ENCODE measurements around the gene FHIT.

The FHIT gene

DNA sequence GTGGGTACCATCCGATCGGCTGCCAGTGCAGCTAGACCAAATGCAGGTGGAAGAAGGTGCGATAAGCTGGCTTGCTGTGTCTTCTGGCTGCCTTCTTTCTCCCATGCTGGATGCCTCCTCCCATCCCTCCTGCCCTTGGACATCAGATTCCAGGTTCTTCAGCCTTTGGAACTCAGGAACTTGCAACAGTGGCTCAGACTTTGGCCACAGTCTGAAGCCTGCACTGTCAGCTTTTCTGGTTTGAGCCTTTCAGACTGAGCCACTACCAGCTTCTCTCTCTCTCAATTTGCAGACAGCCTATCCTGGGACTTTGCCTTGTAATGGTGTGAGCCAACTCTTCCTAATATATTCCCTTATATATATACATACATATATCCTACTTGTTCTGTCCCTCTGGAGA, 485.5 kb downstream of the FHIT start:
- Histone ChIP-seq H3K9me2 (replicated peaks; ENCODE audit: control insufficient read depth, low read length) (no peaks in the 10 kb centered on the region), H3K9me3 (ENCODE audit: control insufficient read depth, insufficient read depth, low read length) (no peaks in the 10 kb centered on the region), H3F3A (ENCODE audit: control insufficient read depth, insufficient read depth) (no peaks in the 10 kb centered on the region), H3K4me1 (ENCODE audit: control insufficient read depth, low read length) (no peaks in the 10 kb centered on the region), H3K79me2 (ENCODE audit: control insufficient read depth, low read length) (no peaks in the 10 kb centered on the region), H3K27me3 (ENCODE audit: control insufficient read depth, low read length) (no peaks in the 10 kb centered on the region), H4K20me1 (ENCODE audit: control insufficient read depth, insufficient read depth, low read depth, low read length) (no peaks in the 10 kb centered on the region), H3K27ac (ENCODE audit: low read depth, low read length) (no peak overlapping the region), H3K4me2 (ENCODE audit: low read length) (no peak overlapping the region), H3K36me3 (ENCODE audit: control insufficient read depth, low read length) (no peaks in the 10 kb centered on the region), H3K4me3 (ENCODE audit: low read length) (no peak overlapping the region)
- TF ChIP-seq, protein P1, sequence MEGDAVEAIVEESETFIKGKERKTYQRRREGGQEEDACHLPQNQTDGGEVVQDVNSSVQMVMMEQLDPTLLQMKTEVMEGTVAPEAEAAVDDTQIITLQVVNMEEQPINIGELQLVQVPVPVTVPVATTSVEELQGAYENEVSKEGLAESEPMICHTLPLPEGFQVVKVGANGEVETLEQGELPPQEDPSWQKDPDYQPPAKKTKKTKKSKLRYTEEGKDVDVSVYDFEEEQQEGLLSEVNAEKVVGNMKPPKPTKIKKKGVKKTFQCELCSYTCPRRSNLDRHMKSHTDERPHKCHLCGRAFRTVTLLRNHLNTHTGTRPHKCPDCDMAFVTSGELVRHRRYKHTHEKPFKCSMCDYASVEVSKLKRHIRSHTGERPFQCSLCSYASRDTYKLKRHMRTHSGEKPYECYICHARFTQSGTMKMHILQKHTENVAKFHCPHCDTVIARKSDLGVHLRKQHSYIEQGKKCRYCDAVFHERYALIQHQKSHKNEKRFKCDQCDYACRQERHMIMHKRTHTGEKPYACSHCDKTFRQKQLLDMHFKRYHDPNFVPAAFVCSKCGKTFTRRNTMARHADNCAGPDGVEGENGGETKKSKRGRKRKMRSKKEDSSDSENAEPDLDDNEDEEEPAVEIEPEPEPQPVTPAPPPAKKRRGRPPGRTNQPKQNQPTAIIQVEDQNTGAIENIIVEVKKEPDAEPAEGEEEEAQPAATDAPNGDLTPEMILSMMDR (IDR thresholded peaks at IDR 0.05; ENCODE audit: low read depth, low read length, poor library complexity, severe bottlenecking): no peak
- no peak for TF ChIP-seq EZH2phosphoT487 (IDR thresholded peaks at IDR 0.05; ENCODE audit: borderline replicate concordance, low read length)

DNA sequence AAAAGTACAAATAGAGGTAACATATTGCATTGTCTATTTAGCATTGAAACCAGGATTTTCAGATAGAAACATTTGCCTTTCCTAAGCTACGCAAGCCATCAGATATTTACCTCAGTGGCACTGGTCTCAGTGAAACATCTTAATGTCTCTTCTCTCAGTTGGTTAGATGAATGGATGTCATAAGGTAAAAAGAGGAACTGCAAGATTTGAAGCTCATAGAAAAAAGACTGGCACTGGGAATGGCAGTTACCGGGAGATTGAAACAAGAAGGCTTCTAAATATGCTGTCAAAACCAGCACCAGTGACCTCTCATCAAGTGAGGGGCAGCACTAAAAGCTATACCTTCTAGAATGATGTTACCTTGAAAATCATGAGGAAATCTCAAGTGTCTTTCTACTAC, 486.4 kb downstream of the FHIT start:
- no peaks in the 10 kb centered on the region for H3K36me3 ChIP-seq (ENCODE audit: control insufficient read depth, low read length)
- H3K4me1 ChIP-seq (ENCODE audit: control insufficient read depth, low read length): peaks cover 4% of the 10 kb centered on the region
- no peak overlapping the region for H3K27ac ChIP-seq (ENCODE audit: low read depth, low read length)
- no peaks in the 10 kb centered on the region for H3K9me2 ChIP-seq (replicated peaks; ENCODE audit: control insufficient read depth, low read length)
- H3K4me3 ChIP-seq (ENCODE audit: low read length): no peak overlapping the region
- H3K4me2 ChIP-seq (ENCODE audit: low read length): no peak overlapping the region
- H3K79me2 ChIP-seq (ENCODE audit: control insufficient read depth, low read length): no peaks in the 10 kb centered on the region
- no peaks in the 10 kb centered on the region for H3K27me3 ChIP-seq (ENCODE audit: control insufficient read depth, low read length)
- H4K20me1 ChIP-seq (ENCODE audit: control insufficient read depth, insufficient read depth, low read depth, low read length): no peaks in the 10 kb centered on the region
- TF ChIP-seq EZH2phosphoT487 (IDR thresholded peaks at IDR 0.05; ENCODE audit: borderline replicate concordance, low read length): no peak
- TF ChIP-seq, protein P1 (IDR thresholded peaks at IDR 0.05; ENCODE audit: low read depth, low read length, poor library complexity, severe bottlenecking): no peak
- no peaks in the 10 kb centered on the region for H3F3A ChIP-seq (ENCODE audit: control insufficient read depth, insufficient read depth)
- H3K9me3 ChIP-seq (ENCODE audit: control insufficient read depth, insufficient read depth, low read length): no peaks in the 10 kb centered on the region

DNA sequence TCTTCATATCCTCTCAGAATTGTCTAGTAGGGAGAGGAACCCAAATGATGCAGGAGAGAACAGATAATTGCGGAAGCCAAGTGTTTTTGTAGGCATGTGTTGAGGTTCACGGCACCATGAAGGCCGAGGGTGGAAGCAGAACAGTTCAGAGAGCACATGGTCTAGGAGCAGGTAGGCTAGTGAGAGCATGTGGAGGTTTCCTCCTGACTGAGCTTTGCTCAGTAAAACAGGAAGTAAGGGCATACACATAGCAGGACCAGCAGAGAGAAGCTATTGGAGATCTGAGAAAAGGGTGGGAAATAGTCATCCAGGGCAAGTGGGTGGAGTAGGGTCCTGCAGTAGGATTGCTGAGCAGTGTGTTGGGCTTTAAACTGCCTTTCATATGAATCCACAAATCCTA, 491.1 kb downstream of the FHIT start:
- no peaks in the 10 kb centered on the region for H3K9me3 ChIP-seq (ENCODE audit: control insufficient read depth, insufficient read depth, low read length)
- peaks cover 17% of the 10 kb centered on the region for H3K4me1 ChIP-seq (ENCODE audit: control insufficient read depth, low read length)
- no peak overlapping the region for H3K27ac ChIP-seq (ENCODE audit: low read depth, low read length)
- no peaks in the 10 kb centered on the region for H3K36me3 ChIP-seq (ENCODE audit: control insufficient read depth, low read length)
- H3K4me2 ChIP-seq (ENCODE audit: low read length): no peak overlapping the region
- no peak for TF ChIP-seq EZH2phosphoT487 (IDR thresholded peaks at IDR 0.05; ENCODE audit: borderline replicate concordance, low read length)
- TF ChIP-seq, protein P1 (IDR thresholded peaks at IDR 0.05; ENCODE audit: low read depth, low read length, poor library complexity, severe bottlenecking): no peak
- H3K4me3 ChIP-seq (ENCODE audit: low read length): no peak overlapping the region
- H3K9me2 ChIP-seq (replicated peaks; ENCODE audit: control insufficient read depth, low read length): no peaks in the 10 kb centered on the region
- no peaks in the 10 kb centered on the region for H3F3A ChIP-seq (ENCODE audit: control insufficient read depth, insufficient read depth)
- H4K20me1 ChIP-seq (ENCODE audit: control insufficient read depth, insufficient read depth, low read depth, low read length): no peaks in the 10 kb centered on the region
- no peaks in the 10 kb centered on the region for H3K79me2 ChIP-seq (ENCODE audit: control insufficient read depth, low read length)
- H3K27me3 ChIP-seq (ENCODE audit: control insufficient read depth, low read length): no peaks in the 10 kb centered on the region

DNA sequence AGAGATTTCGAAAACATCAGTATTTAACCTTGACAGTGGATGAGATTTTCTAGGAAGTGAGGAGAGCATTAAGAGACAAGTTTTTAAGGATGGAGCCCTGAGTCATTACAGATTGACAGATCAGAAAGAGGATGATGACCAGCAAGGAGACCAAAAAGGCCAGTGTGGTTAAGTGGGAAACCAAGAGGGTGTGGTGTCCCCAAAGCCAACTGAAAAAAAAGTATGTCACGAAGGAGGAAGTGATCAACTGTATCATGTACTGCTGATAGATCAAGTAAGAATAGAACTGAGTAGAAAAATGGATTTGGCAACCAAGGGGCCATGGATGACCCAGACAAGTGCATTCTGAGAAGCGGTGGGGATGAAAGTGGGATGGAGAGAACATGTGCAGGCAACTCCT, 491.8 kb downstream of the FHIT start:
- Histone ChIP-seq H3K4me1 (ENCODE audit: control insufficient read depth, low read length) (peaks cover 17% of the 10 kb centered on the region), H3K27ac (ENCODE audit: low read depth, low read length) (no peak overlapping the region), H3K79me2 (ENCODE audit: control insufficient read depth, low read length) (no peaks in the 10 kb centered on the region), H3K27me3 (ENCODE audit: control insufficient read depth, low read length) (no peaks in the 10 kb centered on the region), H3K36me3 (ENCODE audit: control insufficient read depth, low read length) (no peaks in the 10 kb centered on the region), H3K9me2 (replicated peaks; ENCODE audit: control insufficient read depth, low read length) (no peaks in the 10 kb centered on the region), H3K4me3 (ENCODE audit: low read length) (no peak overlapping the region), H3F3A (ENCODE audit: control insufficient read depth, insufficient read depth) (no peaks in the 10 kb centered on the region), H3K4me2 (ENCODE audit: low read length) (no peak overlapping the region), H3K9me3 (ENCODE audit: control insufficient read depth, insufficient read depth, low read length) (no peaks in the 10 kb centered on the region), H4K20me1 (ENCODE audit: control insufficient read depth, insufficient read depth, low read depth, low read length) (no peaks in the 10 kb centered on the region)
- TF ChIP-seq, protein P1 (IDR thresholded peaks at IDR 0.05; ENCODE audit: low read depth, low read length, poor library complexity, severe bottlenecking): no peak
- no peak for TF ChIP-seq EZH2phosphoT487 (IDR thresholded peaks at IDR 0.05; ENCODE audit: borderline replicate concordance, low read length)
